ENCODE results near the gene PRMT6. TPM values are rescaled to one million over a fixed set of nuclear protein-coding genes. Genes with fewer than 3 reads are reported as not detected.
A peak's percentile ranks its signal among the peaks of the same experiment; 100 is the strongest.

The PRMT6 gene
- total and polyA plus RNA-seq, 10 of the 15 experiments (the other 5 are each of a cell fraction or from before 2014, with no cell fraction given), result 6.0 to 38.6 (median 26.3) TPM

GRCh38 chr1:107058245-107059032 lies 2.0 kb downstream of the PRMT6 start (continued):
- no peak for TF ChIP-seq ZBTB4 (CRISPR knock-in tag; IDR thresholded peaks at IDR 0.05)
- TF ChIP-seq ZNF687 (IDR thresholded peaks at IDR 0.05), result no peak
- no peak for TF ChIP-seq EZH2 (IDR thresholded peaks at IDR 0.05; ENCODE audit: borderline replicate concordance, control insufficient read depth, low read depth, low read length)
- TF ChIP-seq TARDBP (IDR thresholded peaks at IDR 0.05; ENCODE audit: borderline replicate concordance), result no peak
- peak; percentile 34 for TF ChIP-seq SKIL (IDR thresholded peaks at IDR 0.05; ENCODE audit: low read depth, poor library complexity, severe bottlenecking)
- TF ChIP-seq ESRRA (IDR thresholded peaks at IDR 0.05; ENCODE audit: low read length), result no peak
- no peak for TF ChIP-seq STAT3 (IDR thresholded peaks at IDR 0.05; ENCODE audit: low read depth, low read length)
- TF ChIP-seq RB1 (IDR thresholded peaks at IDR 0.05; ENCODE audit: borderline replicate concordance), result no peak
- TF ChIP-seq TAF1 (IDR thresholded peaks at IDR 0.05; ENCODE audit: borderline replicate concordance, low read depth, low read length), result no peak
- TF ChIP-seq HDAC2 (IDR thresholded peaks at IDR 0.05), result no peak
- no peak for TF ChIP-seq KDM1A (IDR thresholded peaks at IDR 0.05; ENCODE audit: borderline replicate concordance)
- no peak for TF ChIP-seq IKZF1 (conservative IDR thresholded peaks at IDR 0.05)
- no peak for TF ChIP-seq USF2 (IDR thresholded peaks at IDR 0.05; ENCODE audit: borderline replicate concordance, low read depth, low read length)
- TF ChIP-seq CBX5 (IDR thresholded peaks at IDR 0.05; ENCODE audit: low read depth), result no peak
- TF ChIP-seq SIN3A (IDR thresholded peaks at IDR 0.05; ENCODE audit: low read depth, low read length), result no peak
- TF ChIP-seq PKNOX1 (IDR thresholded peaks at IDR 0.05), result no peak
- TF ChIP-seq FOXK2 (IDR thresholded peaks at IDR 0.05), result no peak
- no peak for TF ChIP-seq GABPA (IDR thresholded peaks at IDR 0.05; ENCODE audit: low read depth)
- no peak for TF ChIP-seq SUPT20H (IDR thresholded peaks at IDR 0.05; ENCODE audit: borderline replicate concordance, control insufficient read depth, low read depth, low read length)

Data from GM12878 (cell line).